ENCODE measurements around the gene INPP5D.

The INPP5D gene

GRCh38 chr2:233033672-233034071, 26.5 kb upstream of the INPP5D start:
- no peak overlapping the region for H3K4me3 ChIP-seq (replicated peaks; ENCODE audit: insufficient read depth, low read length)
- no peak for DNase-seq (ENCODE audit: low read depth in 1 of 2, low spot score in 1 of 2)
- H3K27ac ChIP-seq (replicated peaks) = no peak overlapping the region
- TF ChIP-seq GABPA (IDR thresholded peaks at IDR 0.05; ENCODE audit: low read depth) (no peak), SPI1 (IDR thresholded peaks at IDR 0.05; ENCODE audit: borderline replicate concordance, low read depth) (no peak), POLR2AphosphoS5 (IDR thresholded peaks at IDR 0.05; ENCODE audit: low read depth) (no peak), REST (IDR thresholded peaks at IDR 0.05; ENCODE audit: insufficient replicate concordance, low read depth) (no peak), CTCF (IDR thresholded peaks at IDR 0.05; ENCODE audit: insufficient read depth, low read length) (no peak)
- H3K27me3 ChIP-seq (ENCODE audit: insufficient read depth, poor library complexity, severe bottlenecking) = no peaks in the 10 kb centered on the region

GRCh38 chr2:233034091-233034882, 25.9 kb upstream of the INPP5D start:
- Histone ChIP-seq H3K27me3 (ENCODE audit: insufficient read depth, poor library complexity, severe bottlenecking) (no peaks in the 10 kb centered on the region), H3K27ac (replicated peaks) (no peak overlapping the region), H3K4me3 (replicated peaks; ENCODE audit: insufficient read depth, low read length) (no peak overlapping the region)
- no peak for DNase-seq (ENCODE audit: low read depth in 1 of 2, low spot score in 1 of 2)
- no peak for TF ChIP-seq POLR2AphosphoS5 (IDR thresholded peaks at IDR 0.05; ENCODE audit: low read depth)
- no peak for TF ChIP-seq SPI1 (IDR thresholded peaks at IDR 0.05; ENCODE audit: borderline replicate concordance, low read depth)
- TF ChIP-seq REST (IDR thresholded peaks at IDR 0.05; ENCODE audit: insufficient replicate concordance, low read depth) = no peak
- no peak for TF ChIP-seq GABPA (IDR thresholded peaks at IDR 0.05; ENCODE audit: low read depth)
- no peak for TF ChIP-seq CTCF (IDR thresholded peaks at IDR 0.05; ENCODE audit: insufficient read depth, low read length)

GRCh38 chr2:233035426-233036161, 24.5 kb upstream of the INPP5D start:
- no peak overlapping the region for H3K4me3 ChIP-seq (replicated peaks; ENCODE audit: insufficient read depth, low read length)
- no peak for TF ChIP-seq SPI1 (IDR thresholded peaks at IDR 0.05; ENCODE audit: borderline replicate concordance, low read depth)
- TF ChIP-seq GABPA (IDR thresholded peaks at IDR 0.05; ENCODE audit: low read depth) = no peak
- DNase-seq (ENCODE audit: low read depth in 1 of 2, low spot score in 1 of 2) = no peak
- H3K27ac ChIP-seq (replicated peaks) = no peak overlapping the region
- no peaks in the 10 kb centered on the region for H3K27me3 ChIP-seq (ENCODE audit: insufficient read depth, poor library complexity, severe bottlenecking)

GRCh38 chr2:233036162-233036838, 23.8 kb upstream of the INPP5D start:
- H3K27me3 ChIP-seq (ENCODE audit: insufficient read depth, poor library complexity, severe bottlenecking) = no peaks in the 10 kb centered on the region
- no peak overlapping the region for H3K4me3 ChIP-seq (replicated peaks; ENCODE audit: insufficient read depth, low read length)
- H3K27ac ChIP-seq (replicated peaks) = no peak overlapping the region
- DNase-seq (ENCODE audit: low read depth in 1 of 2, low spot score in 1 of 2) = no peak
- TF ChIP-seq CTCF (IDR thresholded peaks at IDR 0.05; ENCODE audit: insufficient read depth, low read length) (no peak), SPI1 (IDR thresholded peaks at IDR 0.05; ENCODE audit: borderline replicate concordance, low read depth) (no peak), POLR2AphosphoS5 (IDR thresholded peaks at IDR 0.05; ENCODE audit: low read depth) (no peak), REST (IDR thresholded peaks at IDR 0.05; ENCODE audit: insufficient replicate concordance, low read depth) (no peak), GABPA (IDR thresholded peaks at IDR 0.05; ENCODE audit: low read depth) (no peak)

Data from HL-60 (cell line).